IPS DF 6.9 (cell line): ENCODE data around the gene EP400.

Source experiments
- DNase-seq: peaks from one replicate; pipeline ENCODE4 v3.0.0-alpha.2; 2013; ENCODE audit warnings: low read depth, low spot score
- H3K27ac ChIP-seq: one replicate; pipeline ENCODE4 v1.5.1; 2013; ENCODE audit warnings: low read length, control low read depth
- H3K27me3 ChIP-seq: 2 replicates; pipeline ENCODE4 v1.6.1; 2013; ENCODE audit warnings: mild to moderate bottlenecking, low read length; ENCODE audit not compliant: control insufficient read depth, insufficient read depth
- H3K36me3 ChIP-seq: 2 replicates; pipeline ENCODE4 v1.6.1; 2013; ENCODE audit warnings: low read length; ENCODE audit not compliant: control insufficient read depth, insufficient read depth
- H3K4me1 ChIP-seq: 2 replicates; pipeline ENCODE4 v1.6.1; 2013; ENCODE audit warnings: low read length; ENCODE audit not compliant: control insufficient read depth, insufficient read depth
- H3K4me3 ChIP-seq: 2 replicates; pipeline ENCODE4 v1.5.1; 2013; ENCODE audit warnings: mild to moderate bottlenecking, low read length
- H3K9me3 ChIP-seq: 2 replicates; pipeline ENCODE4 v1.6.1; 2013; ENCODE audit warnings: low read length, inconsistent platforms; ENCODE audit not compliant: control insufficient read depth, insufficient read depth
- WGBS: extraction: QIAGEN DNeasy Blood & Tissue Kit; methylation state at CpG from one replicate; pipeline ENCODE4 v1.1.7; 2013; ENCODE audit warnings: mixed read lengths, missing lambda C conversion rate; ENCODE audit not compliant: insufficient read length, insufficient coverage; 5-methylcytosine and 5-hydroxymethylcytosine counted together

EP400 gene

DNA sequence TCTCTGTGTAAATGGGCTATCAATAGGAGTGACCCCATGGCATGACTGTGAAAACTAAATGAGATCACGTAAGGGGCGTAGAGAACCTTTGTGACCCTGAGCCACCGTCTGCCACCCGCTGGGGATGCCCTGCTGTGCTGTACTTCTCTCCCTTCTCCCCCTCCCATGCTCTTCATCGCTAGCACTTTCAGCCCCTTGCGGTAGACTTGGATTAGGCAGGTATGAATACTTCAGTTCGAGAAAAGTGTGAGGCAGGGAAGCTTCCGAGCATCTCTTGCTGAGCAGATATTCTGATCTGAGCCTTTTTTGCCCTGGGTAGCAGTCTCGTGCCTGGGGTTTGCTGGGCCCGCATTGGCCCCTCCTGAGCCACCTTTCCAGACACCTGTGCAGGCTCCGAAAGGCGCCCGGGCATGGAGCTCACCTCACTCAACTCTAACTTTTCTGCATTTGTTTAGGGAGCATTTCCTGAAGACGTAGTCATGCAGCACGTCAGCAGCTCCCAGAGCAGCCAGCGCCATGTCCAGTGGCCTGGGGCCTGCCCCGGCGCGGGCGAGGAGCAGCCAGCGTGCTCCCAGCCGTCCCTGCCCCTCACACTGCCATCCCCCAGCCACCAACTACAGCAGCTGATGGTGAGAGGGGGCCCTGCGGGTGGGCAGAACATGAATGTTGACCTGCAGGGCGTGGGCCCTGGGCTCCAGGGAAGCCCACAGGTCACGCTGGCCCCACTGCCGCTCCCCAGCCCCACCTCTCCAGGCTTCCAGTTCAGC lies 154.0 kb downstream of the EP400 start:
- H3K27me3 ChIP-seq, result no peaks in the 10 kb centered on the region
- H3K4me1 ChIP-seq, result no peaks in the 10 kb centered on the region
- peaks cover 9% of the 10 kb centered on the region for H3K36me3 ChIP-seq
- no peaks in the 10 kb centered on the region for H3K9me3 ChIP-seq
- no peak for DNase-seq
- WGBS, result no CpG with 5 or more reads among the region's 26 CpGs
- no peak overlapping the region for H3K4me3 ChIP-seq
- H3K27ac ChIP-seq, result no peak overlapping the region

- Histone ChIP-seq H3K4me3 (no peak overlapping the region), H3K27ac (no peak overlapping the region), H3K36me3 (peaks cover 7% of the 10 kb centered on the region; the same call in 1 of the 2 replicates), H3K27me3 (no peaks in the 10 kb centered on the region), H3K9me3 (no peaks in the 10 kb centered on the region), H3K4me1 (no peaks in the 10 kb centered on the region)
- WGBS, result no CpG with 5 or more reads among the region's 6 CpGs
- no peak for DNase-seq
Observed at GRCh38 chr12:132105467-132105866, 155.7 kb downstream of the EP400 start.

DNA sequence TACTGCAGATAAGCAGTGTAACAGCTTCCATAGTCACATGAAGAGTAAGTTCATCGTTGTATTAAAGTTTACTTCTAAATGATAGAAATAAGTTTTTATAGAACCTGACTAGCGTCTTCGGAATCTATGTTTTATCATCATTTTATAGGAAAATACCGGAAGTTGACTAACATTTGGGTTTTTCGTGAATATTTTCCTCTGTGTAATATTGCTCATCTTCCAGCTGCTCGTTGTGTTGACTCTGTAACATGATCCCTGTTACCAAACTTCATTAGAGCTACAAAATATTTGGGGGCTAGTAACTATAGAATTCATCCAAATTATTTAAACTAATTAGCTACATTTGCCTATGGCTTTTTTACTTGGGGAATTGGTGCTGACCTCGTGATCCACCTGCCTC lies 157.2 kb downstream of the EP400 start:
- H3K4me1 ChIP-seq, result no peaks in the 10 kb centered on the region
- no peaks in the 10 kb centered on the region for H3K27me3 ChIP-seq
- whole genome bisulfite sequencing, result no CpG with 5 or more reads among the region's 7 CpGs
- no peaks in the 10 kb centered on the region for H3K9me3 ChIP-seq
- peaks cover 16% of the 10 kb centered on the region for H3K36me3 ChIP-seq
- no peak overlapping the region for H3K27ac ChIP-seq
- no peak for DNase-seq
- H3K4me3 ChIP-seq, result no peak overlapping the region

DNA sequence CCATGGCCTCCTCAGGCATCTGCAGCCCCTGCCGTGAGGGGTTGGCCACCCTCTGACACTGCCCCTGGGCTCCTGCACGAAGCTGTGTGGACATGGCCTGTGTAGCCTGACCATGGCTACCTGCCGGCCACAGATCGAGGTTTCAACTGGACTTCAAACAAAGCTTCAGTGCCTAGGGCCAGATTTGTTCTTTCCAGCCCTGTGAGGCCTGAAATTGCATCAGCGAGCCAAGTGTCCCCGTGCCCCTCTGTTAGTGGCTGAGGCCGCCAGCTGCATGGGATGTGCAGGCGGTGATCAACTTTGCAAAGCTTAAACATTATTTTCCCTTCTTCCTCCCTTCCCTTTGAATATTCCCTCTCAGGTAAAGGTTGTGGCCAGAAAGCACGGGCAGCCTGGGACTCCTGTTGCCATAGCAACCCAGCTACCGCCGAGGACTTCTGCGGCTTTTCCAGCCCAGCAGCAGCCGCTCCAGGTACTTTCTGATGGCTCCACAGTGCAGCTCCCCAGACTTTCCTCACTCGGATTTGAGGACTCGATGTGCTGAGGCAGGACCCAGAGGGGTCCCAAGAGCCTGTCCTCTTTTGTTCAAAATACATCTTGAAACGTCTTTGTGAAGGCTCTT lies 158.6 kb downstream of the EP400 start:
- no peaks in the 10 kb centered on the region for H3K4me1 ChIP-seq

DNA sequence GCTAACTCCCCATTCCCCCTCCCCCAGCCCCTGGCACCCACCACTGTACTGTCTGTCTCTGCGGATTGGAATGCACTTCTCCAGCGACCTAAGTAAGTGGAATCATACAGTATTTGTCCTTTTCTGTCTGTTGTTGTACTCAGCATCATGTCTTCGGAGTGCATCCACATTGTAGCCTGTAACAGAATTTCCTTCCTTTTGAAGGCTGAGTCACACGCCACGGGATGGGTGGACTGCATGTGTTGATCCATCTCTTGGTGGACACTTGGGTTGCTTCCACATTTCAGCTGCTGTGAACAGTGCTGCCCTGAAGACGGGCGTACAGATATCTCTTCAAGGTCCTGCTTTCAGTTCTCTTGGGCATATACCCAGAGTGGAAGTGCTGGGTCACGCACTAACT lies 160.0 kb downstream of the EP400 start:
- no peak for DNase-seq

More for the DNA sequence above, 158.6 kb downstream of the EP400 start:
- no peak for DNase-seq
- Histone ChIP-seq H3K27ac (no peak overlapping the region), H3K4me3 (no peak overlapping the region), H3K27me3 (no peaks in the 10 kb centered on the region), H3K36me3 (peaks cover 17% of the 10 kb centered on the region), H3K9me3 (no peaks in the 10 kb centered on the region)
- WGBS, result no CpG with 5 or more reads among the region's 16 CpGs

DNA sequence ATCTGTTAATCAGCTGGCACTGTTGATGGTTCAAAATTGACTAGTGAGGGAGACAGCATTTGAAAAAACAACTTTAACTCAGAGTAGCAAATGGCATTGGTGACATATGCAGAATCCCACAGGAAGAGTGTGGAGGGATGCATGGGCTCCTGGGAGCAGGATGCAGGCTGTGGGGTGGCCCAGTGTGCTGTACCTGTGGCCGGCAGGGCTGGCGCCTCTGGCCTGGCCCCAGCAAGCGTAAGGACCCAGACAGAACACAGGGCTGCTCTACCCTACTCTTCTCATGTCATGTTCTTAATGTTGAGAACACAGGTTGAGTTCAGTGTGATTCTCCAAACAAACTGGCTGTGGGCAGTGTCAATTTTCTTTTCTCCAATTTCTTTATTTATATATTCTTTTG lies 160.9 kb downstream of the EP400 start:
- no peak for DNase-seq
- Histone ChIP-seq H3K9me3 (no peaks in the 10 kb centered on the region), H3K4me1 (no peaks in the 10 kb centered on the region), H3K36me3 (peaks cover 21% of the 10 kb centered on the region), H3K4me3 (no peak overlapping the region), H3K27ac (no peak overlapping the region), H3K27me3 (no peaks in the 10 kb centered on the region)
- no CpG with 5 or more reads among the region's 3 CpGs for WGBS

More for the DNA sequence above, 160.0 kb downstream of the EP400 start:
- no CpG with 5 or more reads among the region's 8 CpGs for whole genome bisulfite sequencing
- Histone ChIP-seq H3K4me3 (no peak overlapping the region), H3K27ac (no peak overlapping the region), H3K4me1 (no peaks in the 10 kb centered on the region), H3K36me3 (peaks cover 21% of the 10 kb centered on the region), H3K9me3 (no peaks in the 10 kb centered on the region), H3K27me3 (no peaks in the 10 kb centered on the region)

DNA sequence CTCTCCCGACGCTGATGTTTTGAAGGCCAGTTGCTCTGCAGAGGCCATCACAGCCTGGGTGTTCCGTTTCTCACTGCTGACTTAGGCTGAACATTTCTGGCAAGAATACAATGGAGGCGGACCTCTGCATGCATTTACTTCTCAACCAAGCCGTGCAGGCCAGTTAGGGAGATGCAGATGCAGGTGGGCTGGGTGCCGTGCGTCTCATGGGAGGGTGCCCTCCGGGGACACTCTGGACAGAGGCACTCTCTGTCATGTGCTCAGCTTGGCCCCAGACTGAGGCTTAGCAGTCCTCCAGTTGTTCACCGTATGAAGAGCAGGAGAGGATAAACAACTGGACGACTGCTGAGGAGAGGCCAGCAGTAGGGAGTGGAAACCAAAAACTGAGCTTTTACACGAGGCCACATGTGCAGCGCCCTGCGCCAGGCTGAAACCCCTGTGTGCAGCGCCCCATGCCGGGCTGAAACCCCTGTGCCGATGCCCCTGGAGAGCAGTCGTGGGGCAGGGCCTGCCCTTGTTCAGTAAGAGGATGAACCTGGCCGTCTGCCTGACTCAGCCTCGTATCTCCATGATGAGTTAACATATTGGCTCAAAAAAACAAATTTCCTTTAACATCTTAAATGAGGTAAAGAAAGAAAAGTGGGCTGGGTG lies 162.0 kb downstream of the EP400 start:
- Histone ChIP-seq H3K36me3 (peaks cover 21% of the 10 kb centered on the region), H3K4me3 (no peak overlapping the region; the same call in 1 of the 2 replicates), H3K27ac (no peak overlapping the region), H3K27me3 (no peaks in the 10 kb centered on the region), H3K4me1 (no peaks in the 10 kb centered on the region), H3K9me3 (no peaks in the 10 kb centered on the region)
- WGBS, result no CpG with 5 or more reads among the region's 19 CpGs
- no peak for DNase-seq

GRCh38 chr12:132114667-132115066 lies 164.9 kb downstream of the EP400 start:
- DNase-seq, result no peak
- no peak overlapping the region for H3K4me3 ChIP-seq
- H3K36me3 ChIP-seq, result peaks cover 24% of the 10 kb centered on the region
- H3K27me3 ChIP-seq, result no peaks in the 10 kb centered on the region
- no peak overlapping the region for H3K27ac ChIP-seq
- H3K9me3 ChIP-seq, result no peaks in the 10 kb centered on the region
- no peaks in the 10 kb centered on the region for H3K4me1 ChIP-seq
- no CpG with 5 or more reads among the region's 6 CpGs for WGBS

DNA sequence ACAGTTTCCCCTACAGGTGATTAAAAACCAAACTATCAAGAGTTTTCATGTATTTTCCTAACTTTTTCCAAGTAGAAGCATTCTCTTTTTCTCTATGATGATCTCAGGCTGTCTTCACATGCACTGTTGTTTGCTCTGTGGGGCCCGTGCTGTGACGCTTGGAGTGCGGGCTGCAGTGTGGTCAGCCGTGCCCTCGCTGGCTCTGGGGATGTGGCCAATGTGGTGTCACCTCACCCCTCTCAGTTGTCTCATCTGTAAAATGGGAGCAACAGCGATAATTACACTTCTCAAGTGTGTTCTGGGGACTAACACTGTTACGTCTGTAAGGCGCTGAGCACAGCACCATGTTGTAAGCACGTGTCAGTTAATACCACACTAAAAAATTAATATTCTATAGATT lies 165.8 kb downstream of the EP400 start:
- H3K9me3 ChIP-seq, result no peaks in the 10 kb centered on the region
- H3K36me3 ChIP-seq, result peaks cover 21% of the 10 kb centered on the region
- H3K27ac ChIP-seq, result no peak overlapping the region
- no CpG with 5 or more reads among the region's 9 CpGs for WGBS
- no peak overlapping the region for H3K4me3 ChIP-seq
- H3K4me1 ChIP-seq, result no peaks in the 10 kb centered on the region
- no peak for DNase-seq
- H3K27me3 ChIP-seq, result no peaks in the 10 kb centered on the region

DNA sequence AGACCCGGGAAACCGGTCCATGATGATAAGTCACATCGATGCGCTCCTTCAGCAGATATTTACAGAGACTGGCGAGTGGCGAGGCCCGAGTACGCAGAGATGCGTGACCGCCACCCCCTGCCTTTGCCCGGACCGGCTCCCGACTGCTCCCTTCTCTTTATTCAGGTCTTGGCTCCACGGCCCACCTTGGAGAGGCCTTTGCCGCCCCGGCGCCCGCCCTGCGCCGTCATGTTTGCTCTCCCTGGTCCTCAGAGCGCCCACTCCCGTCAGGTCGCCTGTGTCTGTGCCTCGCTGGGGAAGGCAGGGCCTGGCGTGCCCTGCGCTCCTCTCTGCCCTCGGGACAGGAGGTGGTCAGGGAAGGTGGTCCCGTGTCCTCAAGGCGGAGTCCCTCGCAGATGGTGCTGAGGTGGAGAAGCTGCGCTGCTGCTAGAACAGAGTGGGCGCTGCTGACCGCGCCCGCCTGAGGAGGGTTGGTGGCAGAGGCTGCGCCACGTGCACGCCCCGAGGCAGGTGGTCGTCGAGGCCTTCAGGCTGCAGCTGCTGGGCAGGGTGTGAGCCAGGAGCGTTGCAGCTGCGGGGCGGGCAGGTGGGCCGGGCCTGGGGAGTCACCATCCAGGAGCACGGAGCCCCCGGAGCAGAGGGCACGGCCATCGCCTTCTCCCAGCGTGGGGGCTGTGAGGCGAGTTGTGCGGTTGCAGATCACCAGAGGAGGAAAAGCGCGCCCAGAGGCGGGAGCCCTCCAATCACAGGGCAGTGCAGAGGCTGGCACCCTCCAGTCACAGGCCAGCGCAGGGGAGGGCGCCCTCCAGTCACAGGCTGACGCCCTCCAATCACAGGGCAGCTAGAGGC lies 167.2 kb downstream of the EP400 start:
- Histone ChIP-seq H3K36me3 (peaks cover 12% of the 10 kb centered on the region), H3K4me1 (no peaks in the 10 kb centered on the region), H3K27ac (no peak overlapping the region), H3K4me3 (no peak overlapping the region), H3K27me3 (no peaks in the 10 kb centered on the region), H3K9me3 (no peaks in the 10 kb centered on the region)
- WGBS, result no CpG with 5 or more reads among the region's 58 CpGs
- DNase-seq, result no peak
